Spleen (tissue), 7 donors: ENCODE data around the gene KIAA0408.

ENCODE experiments used
- CTCF ChIP-seq, 11 experiments: fragments of 200-600 bp in 7 of 11; fragments of 450-650 bp in 4 of 11; sonication (generic) in 4 of 11; IDR thresholded peaks in 8 of 11; conservative IDR thresholded peaks in 3 of 11; 1 replicate in 7 of 11; 2 replicates in 4 of 11; pipeline versions ENCODE4 v1.4.0 to v1.8.0; 2016 to 2021; ENCODE audit warnings: antibody characterized with exemption in 11 of 11, inconsistent platforms in 4 of 11, mild to moderate bottlenecking in 1 of 11
- POLR2A ChIP-seq, 3 donors: fragments of 450-650 bp; IDR thresholded peaks; one replicate each; pipeline ENCODE4 v1.5.1; 2017; ENCODE audit warnings: antibody characterized with exemption in 3 of 3, mild to moderate bottlenecking in 1 of 3
- donor health status: DM: no; HTN: no; CAD: no; lungs with moderate emphysema.
- donor health status: DM: no; HTN: no; CAD: no.
- donor health status: DM: no; HTN: no; CAD: no.

DNA sequence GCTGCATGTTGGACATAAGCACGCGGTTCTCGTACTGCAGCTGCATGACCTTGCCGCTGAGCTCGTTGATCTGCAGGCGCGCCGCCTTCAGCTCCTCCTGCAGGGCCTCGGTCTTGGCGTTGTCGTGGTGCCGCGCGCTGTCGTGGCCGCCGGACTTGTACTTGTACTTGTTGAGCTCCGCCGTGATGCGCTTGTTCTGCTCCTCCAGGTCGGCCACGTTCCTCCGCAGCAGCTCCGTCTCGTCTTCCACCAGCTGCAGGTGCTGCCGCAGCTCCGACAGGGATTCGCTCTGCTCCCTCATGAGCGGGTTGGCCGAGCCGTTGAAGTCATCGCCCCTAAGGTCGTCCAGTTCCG is 16.6 kb upstream of the KIAA0408 start:
- TF ChIP-seq CTCF (IDR thresholded peaks at IDR 0.05 in 8 of 11, conservative IDR thresholded peaks at IDR 0.05 in 3 of 11), result no peak
- no peak for TF ChIP-seq POLR2A (IDR thresholded peaks at IDR 0.05)
